Fibroblast of skin of left quadriceps (primary cell): ENCODE measurements around the gene MAGEB1.

Experiments
- DNase-seq, 2 experiments: peaks; one replicate each; pipeline ENCODE4 v3.0.0-alpha.2; 2013; ENCODE audit warnings: low read depth in 2 of 2

The MAGEB1 gene

DNA sequence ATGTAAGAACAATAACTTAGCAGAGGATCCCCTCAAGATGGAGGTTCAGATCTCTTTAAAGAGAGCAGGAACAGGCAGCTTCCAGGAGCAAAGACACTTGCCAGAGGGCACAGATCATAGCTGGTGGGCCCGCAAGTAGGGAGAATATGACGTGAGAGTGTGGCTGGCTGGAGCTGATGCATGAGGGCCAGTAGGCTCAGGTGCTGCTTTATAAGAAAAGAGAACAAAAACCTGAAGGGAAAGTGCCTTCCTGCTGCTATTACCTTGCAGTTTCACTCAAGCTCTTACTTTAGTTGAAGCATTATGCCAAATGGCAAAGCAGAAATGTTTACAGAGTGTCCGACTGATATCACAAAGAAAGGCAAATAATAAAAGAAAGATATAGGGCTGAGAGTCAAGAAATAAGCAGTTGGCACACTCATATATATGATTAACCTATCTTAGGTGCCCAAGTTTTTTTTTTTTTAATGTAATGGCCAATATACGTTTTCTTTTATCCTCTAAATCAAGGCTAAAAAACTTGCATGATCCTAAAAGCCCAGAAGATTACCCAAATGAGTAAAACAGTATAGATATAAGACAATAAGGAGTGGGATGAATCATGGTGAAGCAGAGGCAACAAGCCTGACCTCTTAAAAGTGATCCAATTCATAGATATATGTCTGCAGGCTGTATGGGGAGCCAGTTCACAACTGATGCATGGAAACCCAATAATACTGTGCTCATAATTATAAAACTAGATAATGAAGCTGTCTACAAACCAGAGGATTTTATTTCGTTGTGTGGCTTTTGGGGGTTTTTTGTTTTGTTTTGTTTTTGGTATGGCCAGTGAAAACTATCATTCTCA is 49.7 kb downstream of the MAGEB1 start:
- DNase-seq = no peak

DNA sequence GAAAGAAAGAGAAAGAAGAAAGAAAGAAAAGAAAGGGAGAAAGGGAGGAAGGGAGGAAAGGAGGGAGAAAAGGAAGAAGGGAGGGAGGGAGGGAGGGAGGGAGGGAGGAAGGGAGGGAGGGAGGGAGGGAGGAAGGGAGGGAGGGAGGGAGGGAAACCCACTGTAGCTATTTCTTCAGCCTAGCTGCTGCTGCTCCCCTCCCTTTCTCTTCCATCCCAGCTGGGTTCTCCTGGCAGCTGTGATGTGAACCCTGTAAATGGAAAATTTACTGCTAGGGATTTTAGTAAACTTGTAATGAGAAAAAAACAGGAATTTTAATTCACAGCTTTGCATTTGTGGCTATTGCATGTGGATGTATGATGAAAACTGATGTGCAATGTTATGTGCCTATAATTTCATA is 54.3 kb downstream of the MAGEB1 start:
- DNase-seq = no peak
